HepG2 (cell line): ENCODE measurements around the gene DPH3.
A peak's percentile ranks its signal among the peaks of the same experiment; 100 is the strongest.

Experiments
- CHD4 ChIP-seq: fragments of 200-600 bp; sonication (generic); IDR thresholded peaks from 2 replicates; pipeline ENCODE4 v1.7.0; 2017; ENCODE audit warnings: mild to moderate bottlenecking, low read length, borderline replicate concordance
- KMT2A ChIP-seq: sonication (generic); formaldehyde crosslinking; IDR thresholded peaks from 2 replicates; pipeline ENCODE4 v1.4.0; 2020; ENCODE audit warnings: missing genetic modification reagents
- NFE2L1 ChIP-seq: sonication (generic); formaldehyde crosslinking; IDR thresholded peaks from 2 replicates; pipeline ENCODE4 v1.4.0; 2020; ENCODE audit warnings: missing genetic modification reagents, mild to moderate bottlenecking, borderline replicate concordance
- PHF20 ChIP-seq: sonication (generic); formaldehyde crosslinking; IDR thresholded peaks from 2 replicates; pipeline ENCODE4 v1.5.0; 2020; ENCODE audit warnings: mild to moderate bottlenecking, missing genetic modification reagents
- POLR2AphosphoS5 ChIP-seq: IDR thresholded peaks from 2 replicates; pipeline ENCODE4 v1.6.1; 2012; ENCODE audit warnings: low read depth, low read length
- SOX5 ChIP-seq: IDR thresholded peaks from 2 replicates; pipeline ENCODE4 v1.6.1; 2016; ENCODE audit warnings: borderline replicate concordance
- THYN1 ChIP-seq: sonication (generic); formaldehyde crosslinking; IDR thresholded peaks from 2 replicates; pipeline ENCODE4 v1.8.1; 2023; ENCODE audit warnings: low read depth, mild to moderate bottlenecking, moderate library complexity, missing genetic modification reagents, borderline replicate concordance
- WIZ ChIP-seq: sonication (generic); formaldehyde crosslinking; IDR thresholded peaks from 2 replicates; pipeline ENCODE4 v1.5.1; 2020; ENCODE audit warnings: mild to moderate bottlenecking, missing genetic modification reagents
- ZFP36 ChIP-seq: fragments of 150-350 bp; IDR thresholded peaks from 2 replicates; pipeline ENCODE4 v1.6.1; 2018; ENCODE audit warnings: borderline replicate concordance, low read length, low read depth; ENCODE audit not compliant: partially characterized antibody
- ZNF124 ChIP-seq: sonication (generic); formaldehyde crosslinking; IDR thresholded peaks from 2 replicates; pipeline ENCODE4 v1.4.0; 2020; ENCODE audit warnings: missing genetic modification reagents
- ZNF772 ChIP-seq: sonication (generic); formaldehyde crosslinking; IDR thresholded peaks from 2 replicates; pipeline ENCODE4 v1.5.0; 2020; ENCODE audit warnings: mild to moderate bottlenecking, missing genetic modification reagents
- TF ChIP-seq, protein P1 (sequence below), 2 experiments: IDR thresholded peaks; 2 replicates each; pipeline ENCODE4 v1.6.1; 2011 to 2012; ENCODE audit warnings: low read length in 2 of 2, borderline replicate concordance in 1 of 2, low read depth in 1 of 2, mild to moderate bottlenecking in 1 of 2, moderate library complexity in 1 of 2
- TF ChIP-seq, protein P2 (sequence below): sonication (generic); formaldehyde crosslinking; IDR thresholded peaks from 2 replicates; pipeline ENCODE4 v1.5.0; 2020; ENCODE audit warnings: mild to moderate bottlenecking, missing genetic modification reagents, moderate library complexity

DNA sequence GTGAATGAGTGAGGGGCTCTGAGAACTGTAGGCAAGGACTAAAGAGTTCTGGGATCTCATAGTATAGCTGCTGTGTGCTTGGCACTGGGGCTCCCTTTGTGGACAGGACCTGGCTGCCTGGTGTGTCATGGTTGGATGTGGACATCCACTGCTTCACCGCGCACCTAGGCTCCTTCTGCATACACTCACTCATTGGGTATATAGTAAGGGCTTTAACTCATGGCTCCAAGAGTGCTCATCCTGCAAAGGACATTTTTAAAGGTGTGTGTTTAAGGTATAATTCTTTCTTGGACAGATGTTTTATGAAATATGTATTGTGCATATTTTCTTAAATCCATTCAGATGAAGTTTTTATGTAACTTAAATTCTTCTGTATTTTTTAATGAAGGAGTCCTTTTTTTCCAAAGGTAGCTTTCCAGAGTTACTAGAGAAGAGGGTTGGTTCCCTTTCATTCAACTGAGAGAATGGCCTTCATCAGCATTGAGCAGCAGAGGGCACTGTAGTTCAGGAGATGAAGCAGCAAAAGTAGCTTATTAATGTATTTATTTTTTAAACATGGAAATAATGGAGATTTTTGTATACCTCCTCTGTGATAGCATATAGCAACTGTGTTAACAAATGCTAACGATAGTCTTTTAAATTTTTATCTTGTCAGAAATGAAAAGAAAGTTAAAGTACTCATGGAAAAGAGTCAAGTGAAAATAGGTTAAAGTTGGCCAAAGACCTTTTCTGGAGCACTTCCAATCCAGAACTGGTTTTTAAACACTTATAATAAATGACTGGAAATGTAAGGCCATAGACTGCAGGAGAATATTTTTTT lies 25.5 kb upstream of the DPH3 start:
- TF ChIP-seq CHD4 (no peak), SOX5 (CRISPR knock-in tag) (no peak), NFE2L1 (CRISPR knock-in tag) (no peak), WIZ (CRISPR knock-in tag) (no peak), ZFP36 (no peak), POLR2AphosphoS5 (no peak), PHF20 (no peak), THYN1 (CRISPR knock-in tag) (no peak), KMT2A (no peak), ZNF124 (CRISPR knock-in tag) (no peak), ZNF772 (CRISPR knock-in tag) (no peak)
- TF ChIP-seq, protein P1, sequence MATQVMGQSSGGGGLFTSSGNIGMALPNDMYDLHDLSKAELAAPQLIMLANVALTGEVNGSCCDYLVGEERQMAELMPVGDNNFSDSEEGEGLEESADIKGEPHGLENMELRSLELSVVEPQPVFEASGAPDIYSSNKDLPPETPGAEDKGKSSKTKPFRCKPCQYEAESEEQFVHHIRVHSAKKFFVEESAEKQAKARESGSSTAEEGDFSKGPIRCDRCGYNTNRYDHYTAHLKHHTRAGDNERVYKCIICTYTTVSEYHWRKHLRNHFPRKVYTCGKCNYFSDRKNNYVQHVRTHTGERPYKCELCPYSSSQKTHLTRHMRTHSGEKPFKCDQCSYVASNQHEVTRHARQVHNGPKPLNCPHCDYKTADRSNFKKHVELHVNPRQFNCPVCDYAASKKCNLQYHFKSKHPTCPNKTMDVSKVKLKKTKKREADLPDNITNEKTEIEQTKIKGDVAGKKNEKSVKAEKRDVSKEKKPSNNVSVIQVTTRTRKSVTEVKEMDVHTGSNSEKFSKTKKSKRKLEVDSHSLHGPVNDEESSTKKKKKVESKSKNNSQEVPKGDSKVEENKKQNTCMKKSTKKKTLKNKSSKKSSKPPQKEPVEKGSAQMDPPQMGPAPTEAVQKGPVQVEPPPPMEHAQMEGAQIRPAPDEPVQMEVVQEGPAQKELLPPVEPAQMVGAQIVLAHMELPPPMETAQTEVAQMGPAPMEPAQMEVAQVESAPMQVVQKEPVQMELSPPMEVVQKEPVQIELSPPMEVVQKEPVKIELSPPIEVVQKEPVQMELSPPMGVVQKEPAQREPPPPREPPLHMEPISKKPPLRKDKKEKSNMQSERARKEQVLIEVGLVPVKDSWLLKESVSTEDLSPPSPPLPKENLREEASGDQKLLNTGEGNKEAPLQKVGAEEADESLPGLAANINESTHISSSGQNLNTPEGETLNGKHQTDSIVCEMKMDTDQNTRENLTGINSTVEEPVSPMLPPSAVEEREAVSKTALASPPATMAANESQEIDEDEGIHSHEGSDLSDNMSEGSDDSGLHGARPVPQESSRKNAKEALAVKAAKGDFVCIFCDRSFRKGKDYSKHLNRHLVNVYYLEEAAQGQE (IDR thresholded peaks at IDR 0.05; ENCODE audit: borderline replicate concordance in 1 of 2, low read depth in 1 of 2, low read length in 2 of 2), result no peak
- TF ChIP-seq, protein P2, sequence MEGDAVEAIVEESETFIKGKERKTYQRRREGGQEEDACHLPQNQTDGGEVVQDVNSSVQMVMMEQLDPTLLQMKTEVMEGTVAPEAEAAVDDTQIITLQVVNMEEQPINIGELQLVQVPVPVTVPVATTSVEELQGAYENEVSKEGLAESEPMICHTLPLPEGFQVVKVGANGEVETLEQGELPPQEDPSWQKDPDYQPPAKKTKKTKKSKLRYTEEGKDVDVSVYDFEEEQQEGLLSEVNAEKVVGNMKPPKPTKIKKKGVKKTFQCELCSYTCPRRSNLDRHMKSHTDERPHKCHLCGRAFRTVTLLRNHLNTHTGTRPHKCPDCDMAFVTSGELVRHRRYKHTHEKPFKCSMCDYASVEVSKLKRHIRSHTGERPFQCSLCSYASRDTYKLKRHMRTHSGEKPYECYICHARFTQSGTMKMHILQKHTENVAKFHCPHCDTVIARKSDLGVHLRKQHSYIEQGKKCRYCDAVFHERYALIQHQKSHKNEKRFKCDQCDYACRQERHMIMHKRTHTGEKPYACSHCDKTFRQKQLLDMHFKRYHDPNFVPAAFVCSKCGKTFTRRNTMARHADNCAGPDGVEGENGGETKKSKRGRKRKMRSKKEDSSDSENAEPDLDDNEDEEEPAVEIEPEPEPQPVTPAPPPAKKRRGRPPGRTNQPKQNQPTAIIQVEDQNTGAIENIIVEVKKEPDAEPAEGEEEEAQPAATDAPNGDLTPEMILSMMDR, result peak; percentile 76
